GM19240 (cell line): ENCODE measurements around the gene ACE.
A peak's percentile ranks its signal among the peaks of the same experiment; 100 is the strongest.

ENCODE experiments used
- DNase-seq: peaks from one replicate; pipeline ENCODE4 v3.0.0; 2011; ENCODE audit warnings: low spot score; ENCODE audit not compliant: insufficient read length

ACE gene

DNA sequence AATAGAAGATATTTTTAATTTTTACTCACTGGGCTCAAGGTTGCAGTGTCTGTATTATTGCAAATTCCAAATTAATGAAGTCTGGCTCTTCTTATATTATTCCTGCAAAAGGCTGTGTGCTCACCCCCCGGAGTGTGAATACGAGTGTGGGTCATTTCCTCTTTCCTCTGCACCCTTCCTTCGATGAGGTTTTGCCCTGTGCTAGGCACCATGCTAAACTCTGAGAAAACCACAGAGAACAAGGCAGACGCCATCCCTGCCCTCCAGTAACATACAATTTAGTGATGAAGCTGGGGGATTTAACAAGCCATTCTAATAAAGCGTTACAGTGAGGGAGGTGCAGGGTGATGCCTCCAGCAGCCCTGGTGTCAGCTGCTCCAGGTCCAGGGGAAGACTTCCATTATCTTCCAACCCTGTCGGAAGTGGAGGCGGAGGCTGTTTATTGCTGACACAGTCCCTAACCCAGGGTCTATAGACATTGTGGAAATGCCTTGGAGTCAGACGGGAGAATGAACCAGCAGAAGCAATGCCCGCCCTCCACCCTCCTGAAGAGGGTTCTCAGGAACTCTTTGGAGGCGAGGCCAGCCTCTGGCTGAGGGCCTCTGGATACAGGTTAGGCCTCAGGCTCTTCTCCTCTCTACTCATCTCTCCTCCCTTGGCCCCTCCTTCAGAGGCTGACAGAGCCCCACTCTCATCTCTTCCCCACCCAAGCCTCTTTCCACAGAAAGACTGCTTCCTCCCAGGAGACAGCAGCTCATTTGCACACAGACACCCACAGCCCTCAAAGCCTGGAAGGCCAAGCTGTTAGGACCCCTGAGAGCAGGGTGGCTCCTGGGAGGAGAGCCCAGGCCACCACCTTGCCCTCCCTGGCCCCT, 2.0 kb upstream of the ACE start:
- no peak for DNase-seq

DNA sequence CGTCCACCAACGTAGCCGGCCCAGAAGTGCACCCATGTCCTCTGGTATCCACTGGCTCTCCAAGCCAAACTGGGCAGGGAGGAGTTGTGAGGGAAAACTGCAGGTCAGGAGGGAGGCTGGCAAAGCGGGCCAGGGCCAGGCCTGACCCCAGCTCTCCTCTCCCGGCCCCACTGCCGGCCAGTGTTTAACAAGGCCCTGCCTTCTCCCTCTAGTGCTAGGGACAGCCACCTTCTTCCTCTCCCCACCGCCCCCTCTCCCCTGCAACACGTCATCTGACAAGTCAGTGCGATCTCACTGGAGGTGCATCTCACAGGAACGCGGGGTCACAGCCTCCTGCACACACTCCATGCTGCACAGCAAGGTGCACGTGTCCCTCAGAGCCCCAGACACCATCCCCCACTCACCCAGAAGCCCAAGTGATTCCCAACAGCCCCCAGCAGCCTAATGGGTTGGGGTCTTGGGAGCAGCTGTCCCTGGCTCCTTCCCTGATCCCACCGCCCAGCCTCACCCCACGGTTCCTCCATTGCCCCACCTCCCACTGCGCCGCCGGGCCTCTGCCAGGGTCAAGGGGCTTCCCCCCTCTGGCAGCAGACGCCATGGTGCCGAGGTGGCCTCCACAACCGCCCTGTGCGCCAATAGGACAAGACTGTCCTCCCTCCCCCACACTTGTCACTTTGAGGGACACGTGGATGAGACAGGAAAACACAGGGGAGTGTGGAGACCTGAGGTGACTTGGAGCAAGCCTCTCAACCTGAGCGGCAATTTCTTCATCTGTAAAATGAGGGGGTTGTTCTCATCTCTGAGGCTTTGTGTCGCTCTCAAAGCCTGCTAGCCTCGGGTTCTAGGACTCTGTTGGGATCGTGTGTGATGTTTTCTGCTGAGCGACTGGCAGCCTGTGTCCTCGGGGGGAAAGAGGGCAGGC, 1.1 kb upstream of the ACE start:
- DNase-seq = no peak

DNA sequence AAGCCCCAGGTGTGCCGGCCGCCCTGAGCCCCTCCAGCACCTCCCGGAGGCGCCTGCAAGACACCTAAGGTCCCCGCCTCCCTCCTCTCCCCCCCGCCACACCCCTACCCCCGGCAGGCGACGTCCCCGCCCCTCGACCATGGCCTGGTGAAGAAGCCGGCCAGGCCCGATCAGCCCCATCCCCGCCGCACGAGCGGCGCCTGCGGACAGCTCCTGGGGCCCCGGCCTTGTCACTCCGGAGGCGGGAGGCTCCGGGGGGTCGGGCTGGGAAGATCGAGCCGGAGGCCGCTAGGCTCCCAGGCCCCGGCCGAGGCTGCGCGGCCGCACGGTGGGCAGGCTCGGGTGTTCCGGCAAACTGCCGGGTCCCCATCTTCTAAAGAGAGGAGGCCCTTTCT, 405 bp upstream of the ACE start:
- DNase-seq = no peak

DNA sequence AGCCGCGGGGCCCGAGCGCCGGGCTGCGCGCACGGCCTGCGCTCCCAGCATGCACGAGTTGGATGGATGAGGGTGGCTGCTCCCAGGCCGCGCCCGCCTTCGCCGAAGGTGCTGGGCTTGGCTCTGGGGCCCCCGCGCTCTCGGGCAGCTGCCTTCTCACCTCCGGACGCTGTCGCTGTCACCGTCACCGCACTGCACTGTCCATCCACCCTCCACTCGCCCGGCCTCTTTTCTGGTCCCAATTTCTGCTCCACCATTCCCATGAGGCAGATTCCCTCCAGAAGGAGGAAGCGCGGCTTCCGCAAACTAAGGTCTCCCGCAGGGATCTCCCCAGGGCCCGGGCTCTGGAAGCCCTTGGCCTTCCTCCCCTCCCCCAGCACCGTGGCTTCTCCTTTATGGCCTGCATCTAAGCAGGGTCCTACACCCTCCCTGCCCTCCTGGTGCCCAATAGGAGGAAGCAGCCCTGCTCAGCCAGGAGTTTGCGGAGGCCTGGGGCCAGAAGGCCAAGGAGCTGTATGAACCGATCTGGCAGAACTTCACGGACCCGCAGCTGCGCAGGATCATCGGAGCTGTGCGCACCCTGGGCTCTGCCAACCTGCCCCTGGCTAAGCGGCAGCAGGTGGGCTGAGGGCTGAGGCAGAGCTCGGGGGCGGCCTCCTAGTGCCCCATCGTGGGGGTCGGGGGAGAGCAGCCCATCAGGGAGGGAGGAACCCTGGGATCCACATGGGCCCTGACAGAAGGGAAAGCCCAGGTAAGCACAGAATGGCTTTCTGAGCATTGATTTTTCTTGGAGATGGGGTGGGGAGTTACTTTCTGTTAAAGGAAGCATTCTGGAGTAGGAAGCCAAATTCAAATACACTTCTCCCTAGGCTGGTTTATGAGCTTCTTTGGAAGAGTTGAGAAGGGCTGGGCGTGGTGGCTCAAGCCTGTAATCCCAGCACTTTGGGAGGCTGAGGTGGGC, 899 bp downstream of the ACE start:
- no peak for DNase-seq

DNA sequence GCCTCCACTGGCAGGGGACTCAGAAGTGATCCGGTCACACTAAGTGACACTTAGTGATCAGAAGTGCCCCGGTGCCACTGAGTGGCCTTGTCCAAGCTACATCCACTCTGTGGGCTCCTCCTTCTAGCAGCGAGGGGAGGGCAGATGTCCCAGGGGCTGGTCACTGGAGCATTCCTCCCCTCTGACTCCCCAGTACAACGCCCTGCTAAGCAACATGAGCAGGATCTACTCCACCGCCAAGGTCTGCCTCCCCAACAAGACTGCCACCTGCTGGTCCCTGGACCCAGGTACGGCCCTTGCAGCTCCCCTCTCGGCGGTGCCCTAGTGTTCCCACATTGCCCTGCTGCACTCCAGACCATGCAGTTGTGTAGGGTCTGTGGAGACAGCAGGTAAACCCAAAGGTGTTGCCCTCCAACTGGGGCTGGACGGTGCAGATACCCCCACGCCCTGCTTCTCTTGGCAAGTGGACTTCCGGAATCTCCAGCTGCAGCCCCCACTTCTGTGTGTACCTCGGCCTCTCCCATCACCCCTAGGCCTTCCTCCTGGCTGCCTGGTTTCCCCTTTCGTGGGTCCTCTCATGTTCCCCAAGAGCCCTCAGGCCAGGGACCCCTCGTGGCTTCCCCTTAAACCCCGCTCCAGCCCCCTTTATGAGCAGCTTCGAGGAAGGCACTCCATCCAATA, 2.1 kb downstream of the ACE start:
- DNase-seq = peak; percentile 96

DNA sequence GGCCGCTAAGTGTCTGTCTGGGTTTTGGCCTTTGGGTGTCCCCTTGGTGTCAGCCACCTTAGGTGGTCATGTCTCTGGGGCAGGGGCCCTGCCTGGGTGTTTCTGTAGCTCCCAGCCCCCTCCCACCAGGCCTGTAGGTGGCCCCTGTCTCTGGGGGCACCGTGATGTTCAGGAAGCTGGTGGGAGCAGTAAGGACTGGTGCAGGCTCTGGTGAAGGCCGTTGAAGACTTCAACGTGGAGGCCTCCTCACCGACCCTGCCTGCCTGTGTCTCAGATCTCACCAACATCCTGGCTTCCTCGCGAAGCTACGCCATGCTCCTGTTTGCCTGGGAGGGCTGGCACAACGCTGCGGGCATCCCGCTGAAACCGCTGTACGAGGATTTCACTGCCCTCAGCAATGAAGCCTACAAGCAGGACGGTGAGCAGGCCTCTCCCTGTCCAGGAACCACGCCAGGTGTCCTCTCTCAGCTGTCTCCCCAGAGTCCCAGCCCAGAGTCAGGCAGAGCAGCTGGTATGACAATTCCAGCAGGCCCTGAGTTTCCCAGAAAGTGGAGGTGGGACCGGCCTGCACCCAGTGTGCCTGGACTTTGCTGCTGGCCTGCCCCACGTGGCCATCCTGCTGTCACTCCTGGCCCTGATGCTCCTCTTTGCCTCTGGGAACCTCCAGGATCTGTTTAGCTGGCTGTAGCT, 2.8 kb downstream of the ACE start:
- DNase-seq = no peak

DNA sequence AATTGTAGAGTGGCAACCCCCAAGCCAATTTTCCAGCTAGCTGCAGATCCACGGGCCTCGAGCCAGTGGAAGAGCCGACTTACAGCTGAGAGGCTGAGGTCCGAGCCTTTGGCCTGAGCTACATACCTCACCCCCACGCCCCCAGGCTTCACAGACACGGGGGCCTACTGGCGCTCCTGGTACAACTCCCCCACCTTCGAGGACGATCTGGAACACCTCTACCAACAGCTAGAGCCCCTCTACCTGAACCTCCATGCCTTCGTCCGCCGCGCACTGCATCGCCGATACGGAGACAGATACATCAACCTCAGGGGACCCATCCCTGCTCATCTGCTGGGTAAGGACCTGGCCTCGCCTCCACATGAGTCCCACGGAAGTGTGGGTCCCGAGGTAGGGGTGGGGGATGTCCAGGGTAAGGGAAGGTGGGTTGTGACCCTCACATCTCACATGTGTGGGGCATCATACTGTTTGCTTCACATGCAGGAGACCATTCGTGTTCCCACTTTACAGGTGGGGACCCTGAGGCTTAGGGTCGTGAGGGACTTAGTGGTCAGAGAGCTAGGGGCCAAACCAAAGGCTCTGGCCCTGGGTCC, 3.4 kb downstream of the ACE start:
- DNase-seq = no peak

- DNase-seq = no peak
Observed at GRCh38 chr17:63480826-63481487, 4.1 kb downstream of the ACE start.

GRCh38 chr17:63481488-63481870, 4.6 kb downstream of the ACE start:
- no peak for DNase-seq

GRCh38 chr17:63482509-63482908, 5.6 kb downstream of the ACE start:
- no peak for DNase-seq

DNA sequence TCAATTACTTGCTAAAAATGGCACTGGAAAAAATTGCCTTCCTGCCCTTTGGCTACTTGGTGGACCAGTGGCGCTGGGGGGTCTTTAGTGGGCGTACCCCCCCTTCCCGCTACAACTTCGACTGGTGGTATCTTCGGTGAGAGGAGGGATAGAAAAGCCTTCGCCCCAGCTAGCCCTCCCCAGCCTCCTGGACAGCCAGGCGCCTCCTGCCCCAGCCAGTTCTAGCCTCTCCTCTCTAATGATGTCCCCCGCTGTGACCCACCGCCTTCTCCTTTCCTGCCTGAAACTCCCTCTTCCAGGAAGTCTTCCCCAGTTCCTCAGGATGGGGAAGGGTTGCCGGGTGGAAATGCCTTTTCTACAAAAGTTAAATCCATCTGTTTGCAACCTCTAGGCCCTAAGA, 6.2 kb downstream of the ACE start:
- DNase-seq = no peak

DNA sequence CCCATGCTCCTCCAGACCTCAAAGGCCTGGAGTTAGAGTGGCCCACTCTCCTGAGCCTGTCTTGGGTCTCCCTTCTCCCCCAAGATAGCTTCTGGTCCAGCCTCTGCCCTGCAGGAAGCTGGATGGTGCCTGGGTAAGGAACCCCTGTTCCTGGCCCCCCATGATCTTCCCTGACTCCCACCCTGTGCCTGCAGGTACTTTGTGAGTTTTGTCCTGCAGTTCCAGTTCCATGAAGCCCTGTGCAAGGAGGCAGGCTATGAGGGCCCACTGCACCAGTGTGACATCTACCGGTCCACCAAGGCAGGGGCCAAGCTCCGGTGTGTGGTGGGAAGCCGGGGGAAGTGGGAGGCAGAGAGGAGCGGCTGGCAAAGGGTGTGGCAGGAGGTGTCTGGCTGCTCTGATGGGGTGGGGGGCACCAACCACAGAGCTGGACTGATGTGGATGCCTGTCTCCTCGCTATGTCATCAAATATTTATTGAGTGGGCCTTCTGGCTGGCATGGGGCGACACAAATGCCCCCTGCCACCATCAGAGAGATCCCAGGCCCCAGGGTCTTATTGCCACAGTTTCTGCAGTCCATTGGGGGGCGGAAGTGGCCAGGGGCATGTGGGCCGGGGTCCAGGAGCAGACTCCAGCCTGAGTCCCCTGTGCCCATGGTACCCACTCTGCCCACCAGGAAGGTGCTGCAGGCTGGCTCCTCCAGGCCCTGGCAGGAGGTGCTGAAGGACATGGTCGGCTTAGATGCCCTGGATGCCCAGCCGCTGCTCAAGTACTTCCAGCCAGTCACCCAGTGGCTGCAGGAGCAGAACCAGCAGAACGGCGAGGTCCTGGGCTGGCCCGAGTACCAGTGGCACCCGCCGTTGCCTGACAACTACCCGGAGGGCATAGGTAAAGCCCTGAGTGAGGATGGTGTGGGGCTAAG, 7.1 kb downstream of the ACE start:
- no peak for DNase-seq

GRCh38 chr17:63486317-63487013, 9.6 kb downstream of the ACE start:
- DNase-seq = no peak

- no peak for DNase-seq
Observed at GRCh38 chr17:63487014-63487339, 10.1 kb downstream of the ACE start.

DNA sequence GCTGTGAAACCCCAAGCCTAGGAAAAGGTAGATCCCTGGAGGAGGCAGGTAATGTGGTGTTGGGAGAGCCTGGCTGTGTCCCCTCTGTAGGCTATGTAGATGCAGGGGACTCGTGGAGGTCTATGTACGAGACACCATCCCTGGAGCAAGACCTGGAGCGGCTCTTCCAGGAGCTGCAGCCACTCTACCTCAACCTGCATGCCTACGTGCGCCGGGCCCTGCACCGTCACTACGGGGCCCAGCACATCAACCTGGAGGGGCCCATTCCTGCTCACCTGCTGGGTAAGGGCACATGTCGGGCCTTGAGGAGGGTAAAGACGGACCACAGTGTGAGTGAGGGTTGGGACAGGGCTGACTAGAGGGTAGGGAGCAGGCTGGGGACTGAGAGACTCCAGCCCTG, 12.0 kb downstream of the ACE start:
- DNase-seq = no peak

DNA sequence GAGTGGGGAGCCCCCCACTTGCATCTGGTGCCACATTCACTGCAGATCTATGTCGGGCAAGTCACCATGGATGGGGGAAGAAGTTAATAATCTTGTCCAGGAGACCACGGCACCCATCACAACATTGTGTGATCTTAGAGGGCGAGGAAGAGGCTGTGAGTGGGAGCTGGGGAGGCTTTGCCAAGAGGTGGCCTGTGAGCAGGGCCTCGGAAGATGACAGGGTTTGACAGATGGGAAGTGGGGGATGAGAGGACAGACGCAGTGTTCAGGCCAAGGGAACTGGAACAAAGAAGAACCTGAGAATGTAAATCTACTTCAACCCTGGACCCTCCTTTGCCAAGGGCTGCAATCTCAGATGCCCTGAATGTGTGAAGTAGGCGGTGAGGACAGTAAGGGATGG, 12.4 kb downstream of the ACE start:
- DNase-seq = no peak

DNA sequence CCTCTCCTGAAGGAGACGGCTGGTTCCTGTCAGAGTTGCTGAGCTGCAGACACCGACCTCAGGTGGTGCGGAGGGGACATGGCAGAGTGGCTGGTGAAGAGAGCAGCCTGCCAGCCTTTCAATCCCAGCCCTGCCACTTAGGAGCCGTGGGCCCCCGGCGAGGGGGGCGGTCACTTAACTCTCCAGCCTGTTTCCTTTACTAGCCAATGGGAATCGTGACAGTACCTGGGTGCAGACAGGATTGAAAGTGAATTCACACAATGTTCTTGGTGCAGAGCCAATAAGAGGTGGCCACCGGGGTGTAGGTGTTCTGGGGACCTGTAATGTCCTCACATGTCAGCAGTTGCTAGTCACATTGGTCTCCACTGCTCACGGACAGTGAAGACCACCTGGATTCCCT, 13.5 kb downstream of the ACE start:
- DNase-seq = no peak
